ENCODE results near the gene ATP2B3. TPM values are rescaled to one million over a fixed set of nuclear protein-coding genes. Genes with fewer than 3 reads are reported as not detected.

The ATP2B3 gene
- total and polyA plus RNA-seq, 9 of the 15 experiments (the other 6 are each of a cell fraction or from before 2014, with no cell fraction given): 0.04 TPM; not detected in 8

- H3K4me3 ChIP-seq: no peak overlapping the region
- H3K9ac ChIP-seq (ENCODE audit: insufficient read depth in 1 of 2, low read depth in 2 of 2, low read length in 2 of 2): no peak overlapping the region
- H4K20me1 ChIP-seq (replicated peaks; ENCODE audit: control insufficient read depth, insufficient read depth, low read length): 0 out of 2 replicates have a peak, but pooled peaks cover 4% of the 10 kb centered on the region
- no peak for TF ChIP-seq MLX (CRISPR knock-in tag; conservative IDR thresholded peaks at IDR 0.05)
- TF ChIP-seq MYC (IDR thresholded peaks at IDR 0.05; ENCODE audit: low read depth, low read length): no peak
- TF ChIP-seq MYC (CRISPR knock-in tag; IDR thresholded peaks at IDR 0.05; ENCODE audit: borderline replicate concordance, low read depth): no peak
- no peak for TF ChIP-seq SPI1 (IDR thresholded peaks at IDR 0.05; ENCODE audit: borderline replicate concordance, low read depth, low read length)
- no peak for TF ChIP-seq IRF9 (tag; IDR thresholded peaks at IDR 0.05)
- TF ChIP-seq ZNF143 (CRISPR knock-in tag; IDR thresholded peaks at IDR 0.05): no peak
- TF ChIP-seq ZNF445 (CRISPR knock-in tag; IDR thresholded peaks at IDR 0.05; ENCODE audit: low read depth): no peak
- no peak for TF ChIP-seq ZNF77 (CRISPR knock-in tag; IDR thresholded peaks at IDR 0.05)
- no peak for TF ChIP-seq FOXJ3 (CRISPR knock-in tag; IDR thresholded peaks at IDR 0.05)
- TF ChIP-seq LEF1 (IDR thresholded peaks at IDR 0.05): no peak
- no peak for TF ChIP-seq RB1 (IDR thresholded peaks at IDR 0.05; ENCODE audit: low read depth)
- no peak for TF ChIP-seq HDAC6 (IDR thresholded peaks at IDR 0.05; ENCODE audit: low read depth, low read length)
- TF ChIP-seq CBFA2T3 (IDR thresholded peaks at IDR 0.05): no peak
- no peak for TF ChIP-seq NFE2 (IDR thresholded peaks at IDR 0.05; ENCODE audit: low read depth)
- TF ChIP-seq ZSCAN32 (CRISPR knock-in tag; IDR thresholded peaks at IDR 0.05): no peak
- no peak for TF ChIP-seq ZNF551 (CRISPR knock-in tag; IDR thresholded peaks at IDR 0.05)
- TF ChIP-seq SNAPC5 (CRISPR knock-in tag; IDR thresholded peaks at IDR 0.05): no peak
- no peak for TF ChIP-seq ELK3 (CRISPR knock-in tag; IDR thresholded peaks at IDR 0.05)
- no peak for TF ChIP-seq MBD2 (IDR thresholded peaks at IDR 0.05; ENCODE audit: borderline replicate concordance, low read depth)
- peaks cover 0 to 36% of the 10 kb centered on the region in 2 experiments; a peak in 2 of 5 replicates for H3K4me1 ChIP-seq (replicated peaks in 1 of 2; ENCODE audit: control insufficient read depth in 2 of 2, insufficient read depth in 2 of 2, low read length in 2 of 2)
- intact Hi-C loops (cut with micrococcal nuclease) (loop anchor here (5.0 kb wide), 2 partner anchors 110 to 130 kb away; partner anchors contain the start of gene DUSP9), in situ Hi-C loops (cut with MboI) (no loop called here)
- ATAC-seq (no peak), DNase-seq (ENCODE audit: extremely low read depth in 1 of 4, low spot score in 3 of 4) (no peak), FAIRE-seq (no peak)
- 4% methylated on average over 17 of the region's 26 CpGs for WGBS (ENCODE audit: insufficient coverage, low coverage, missing lambda C conversion rate)
- no TSS peak for BruUV-seq (replicated peaks)
- H3K9me3 ChIP-seq (replicated peaks; ENCODE audit: control insufficient read depth, insufficient read depth, low read depth, low read length): no peaks in the 10 kb centered on the region
- no peak overlapping the region for H2AFZ ChIP-seq (ENCODE audit: low read depth, low read length)
- no peaks in the 10 kb centered on the region for H3K79me2 ChIP-seq (ENCODE audit: control insufficient read depth, insufficient read depth, low read length)
- ChIA-PET POLR2A (no interaction called here), CTCF (ENCODE audit: low intra/inter-chr PET ratio) (interaction anchor here (0.7 to 2.4 kb wide), 2 partner anchors 111 to 130 kb away, joined by 4 to 14 read pairs; no protein-coding TSS in a partner anchor)
- peaks cover 0 to 59% of the 10 kb centered on the region in 2 experiments; a peak in 4 of 5 replicates for H3K27me3 ChIP-seq (ENCODE audit: control insufficient read depth in 2 of 2, insufficient read depth in 2 of 2, low read length in 2 of 2)
- no peaks in the 10 kb centered on the region for H3K9me1 ChIP-seq (ENCODE audit: control insufficient read depth, insufficient read depth, low read length)
- no peaks in the 10 kb centered on the region for H3K36me3 ChIP-seq (ENCODE audit: control insufficient read depth, insufficient read depth, low read length)
- no peak overlapping the region for H3K4me2 ChIP-seq (ENCODE audit: insufficient read depth, low read length)
- no peak overlapping the region for H3K27ac ChIP-seq (ENCODE audit: extremely low read depth, low read depth, low read length)
Measured at GRCh38 chrX:153537526-153538295, 20.3 kb downstream of the ATP2B3 start.

Measured in K562 (cell line).